ENCODE data around the gene RPTOR. TPM values are rescaled to one million over a fixed set of nuclear protein-coding genes. Genes with fewer than 3 reads are reported as not detected.

RPTOR gene
- total RNA-seq, 1 experiment from 2014 or later = 25.1 TPM

- Histone ChIP-seq H2AK5ac (ENCODE audit: insufficient read length, low read length) (no peak overlapping the region), H2BK120ac (ENCODE audit: low read depth, low read length, poor library complexity, severe bottlenecking) (no peak overlapping the region), H3K9ac (ENCODE audit: extremely low read depth, insufficient read length, low read length) (no peak overlapping the region), H2BK5ac (ENCODE audit: insufficient read length, low read length) (no peak overlapping the region), H3K79me2 (ENCODE audit: insufficient read depth, low read length) (no peaks in the 10 kb centered on the region), H4K91ac (ENCODE audit: insufficient read length, low read depth, low read length) (no peak overlapping the region), H4K20me1 (ENCODE audit: control insufficient read depth, insufficient read depth, insufficient read length) (no peaks in the 10 kb centered on the region), H2BK20ac (ENCODE audit: low read depth, low read length, poor library complexity, severe bottlenecking) (no peak overlapping the region), H3K27me3 (ENCODE audit: insufficient read depth, low read length) (no peaks in the 10 kb centered on the region), H3K23ac (ENCODE audit: insufficient read length, low read depth, low read length) (no peak overlapping the region), H3T11ph (ENCODE audit: low read length) (no peak overlapping the region), H3K4ac (ENCODE audit: low read depth, low read length) (no peak overlapping the region), H3K56ac (ENCODE audit: insufficient read length, low read depth, low read length) (no peak overlapping the region), H2BK12ac (ENCODE audit: insufficient read length, low read depth, low read length) (no peak overlapping the region), H2BK15ac (ENCODE audit: low read depth, low read length) (no peak overlapping the region), H3K4me1 (ENCODE audit: insufficient read depth, low read length) (0 out of 2 replicates have a peak, but pooled peaks cover 3% of the 10 kb centered on the region), H3K14ac (ENCODE audit: insufficient read depth, low read length) (no peak overlapping the region), H3K18ac (ENCODE audit: insufficient read length, low read depth, low read length) (no peak overlapping the region), H3K27ac (ENCODE audit: insufficient read length, low read depth, low read length) (no peak overlapping the region), H3K9me3 (ENCODE audit: control insufficient read depth, low read depth, low read length) (no peaks in the 10 kb centered on the region), H4K5ac (ENCODE audit: insufficient read length, low read depth, low read length) (no peak overlapping the region), H4K8ac (replicated peaks; ENCODE audit: insufficient read length, low read depth, low read length) (no peak overlapping the region), H3K23me2 (ENCODE audit: insufficient read length, low read depth, low read length, poor library complexity, severe bottlenecking) (no peaks in the 10 kb centered on the region), H3K4me2 (ENCODE audit: insufficient read depth, insufficient read length, low read length) (no peak overlapping the region), H2AFZ (ENCODE audit: low read length) (no peak overlapping the region), H3K79me1 (ENCODE audit: insufficient read depth, low read depth, low read length, poor library complexity, severe bottlenecking) (no peaks in the 10 kb centered on the region)
- Mint-ChIP-seq H3K27ac (no peak overlapping the region; a peak in 1 of 7 replicates), H3K4me3 (no peak overlapping the region), H3K9me3 (no peaks in the 10 kb centered on the region; a peak in 1 of 5 replicates), H3K27me3 (ENCODE audit: low read depth) (no peaks in the 10 kb centered on the region), H3K4me1 (peaks cover 17 to 19% of the 10 kb centered on the region in 2 experiments), H3K36me3 (ENCODE audit: insufficient read depth in 1 of 3, low read depth in 3 of 3) (peaks cover 0 to 2% (median 0%) of the 10 kb centered on the region in 3 experiments; a peak in 2 of 7 replicates)
- no peak for DNase-seq
- WGBS (ENCODE audit: extremely low coverage, insufficient read length, low lambda C conversion rate) = no CpG with 5 or more reads among the region's 3 CpGs
- no peak for TF ChIP-seq CTCF (conservative IDR thresholded peaks at IDR 0.05)
These were observed 221.7 kb downstream of the RPTOR start for GRCh38 chr17:80766290-80766855.

Measured in H9 (cell line).